T-helper 2 cell treated with Interferon-gamma antibody and Interleukin-4, amounts not matched to agents 5 μg/mL and 100 μg/mL, for 36 hours (primary cell): Measurements from ENCODE around the gene CD24.
"Not testable (repeated sequence)": the region's sequence is repeated elsewhere in the genome, so short reads cannot be mapped to it uniquely, and the experiment has no call there.

Source experiments
- DNase-seq: peaks from one replicate; pipeline ENCODE4 v3.0.0; 2021; ENCODE audit warnings: low spot score
- H3K27ac Mint-ChIP-seq: one replicate; pipeline ENCODE4 v1.8.0; 2021; ENCODE audit warnings: mild to moderate bottlenecking, mixed read lengths
- H3K27me3 Mint-ChIP-seq: one replicate; pipeline ENCODE4 v1.8.0; 2021; ENCODE audit warnings: low read depth, mixed read lengths
- H3K36me3 Mint-ChIP-seq: one replicate; pipeline ENCODE4 v1.8.0; 2021; ENCODE audit warnings: low read depth, mixed read lengths
- H3K4me1 Mint-ChIP-seq: one replicate; pipeline ENCODE4 v1.8.0; 2021; ENCODE audit warnings: low read depth, mixed read lengths
- H3K4me3 Mint-ChIP-seq: one replicate; pipeline ENCODE4 v1.8.0; 2022; ENCODE audit warnings: mild to moderate bottlenecking, moderate library complexity, mixed read lengths
- H3K9me3 Mint-ChIP-seq: one replicate; pipeline ENCODE4 v1.8.0; 2021; ENCODE audit warnings: mixed read lengths

CD24 gene

DNA sequence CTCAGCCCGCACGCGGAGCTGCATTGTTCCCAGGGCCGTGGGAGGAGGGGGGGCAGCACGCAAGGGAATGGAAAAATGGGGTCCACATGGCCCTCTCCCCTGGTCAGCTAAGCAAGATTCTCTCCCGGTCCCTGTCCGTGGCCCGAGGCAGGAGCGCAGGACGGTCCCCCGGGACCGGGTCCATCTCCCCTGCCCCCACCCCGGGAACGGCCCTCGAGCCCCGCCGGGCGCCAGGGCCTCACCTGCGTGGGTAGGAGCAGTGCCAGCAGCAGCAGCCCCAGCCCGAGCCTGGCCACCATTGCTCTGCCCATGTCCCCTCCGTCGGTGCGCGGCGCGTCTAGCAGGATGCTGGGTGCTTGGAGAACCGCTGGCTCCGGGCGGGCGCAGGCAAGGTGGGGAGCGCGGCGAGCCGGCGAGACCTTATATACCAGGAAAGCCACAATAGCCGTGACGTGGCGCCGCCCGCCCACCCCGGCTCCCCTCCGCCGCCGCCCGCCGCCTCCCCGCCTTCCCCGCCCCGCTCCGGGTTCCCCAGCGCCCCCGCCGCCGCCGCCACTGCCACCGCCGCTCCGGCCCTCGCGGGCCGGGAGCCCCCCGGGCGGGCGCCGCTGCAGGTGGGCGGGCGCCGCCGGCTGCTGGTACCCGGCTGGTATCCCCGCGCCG lies at the start of gene CD24:
TSS of gene CD24 (minus strand) at position 394 of the 663 bp plus-strand sequence. CDS start at position 311, 83 bp downstream.
- peak; percentile 19 for DNase-seq
- Mint-ChIP-seq H3K27me3 (peaks cover 66% of the 10 kb centered on the region), H3K27ac (no peak within 1 kb of the TSS), H3K36me3 (no peaks in the 10 kb centered on the region), H3K4me3 (peak within 1 kb of the TSS; percentile 72), H3K9me3 (no peaks in the 10 kb centered on the region), H3K4me1 (peaks cover 10% of the 10 kb centered on the region)

- no peak for DNase-seq
- Mint-ChIP-seq H3K9me3 (no peaks in the 10 kb centered on the region), H3K4me3 (no peak overlapping the region), H3K36me3 (no peaks in the 10 kb centered on the region), H3K4me1 (peaks cover 4% of the 10 kb centered on the region), H3K27ac (no peak overlapping the region), H3K27me3 (peaks cover 4% of the 10 kb centered on the region)
These were observed 47.1 kb upstream of the CD24 start for GRCh38 chr6:107021446-107022185.

DNA sequence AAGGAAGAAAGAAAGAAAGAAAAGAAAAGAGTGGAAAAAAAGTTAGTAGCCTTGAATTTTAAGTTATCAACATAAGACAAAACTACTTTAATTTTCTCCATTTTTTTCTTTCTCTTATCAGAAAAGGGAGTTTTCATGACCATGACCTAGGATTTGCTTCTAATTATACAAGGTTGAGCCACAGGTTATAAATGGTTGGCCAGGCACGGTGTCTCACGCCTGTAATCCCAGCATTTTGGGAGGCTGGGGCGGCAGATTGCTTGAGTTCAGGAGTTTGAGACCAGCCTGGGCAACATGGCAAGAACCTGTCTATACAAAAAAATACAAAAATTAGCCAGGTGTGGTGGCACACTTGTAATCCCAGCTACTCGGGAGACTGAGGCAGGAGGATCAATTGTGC lies 45.7 kb upstream of the CD24 start:
- no peak for DNase-seq
- H3K4me1 Mint-ChIP-seq, result peaks cover 4% of the 10 kb centered on the region
- H3K27me3 Mint-ChIP-seq, result peaks cover 7% of the 10 kb centered on the region
- no peak overlapping the region for H3K4me3 Mint-ChIP-seq
- no peaks in the 10 kb centered on the region for H3K9me3 Mint-ChIP-seq
- no peaks in the 10 kb centered on the region for H3K36me3 Mint-ChIP-seq
- no peak overlapping the region for H3K27ac Mint-ChIP-seq

GRCh38 chr6:107019628-107020027 lies 45.1 kb upstream of the CD24 start:
- not testable (repeated sequence) for H3K36me3 Mint-ChIP-seq, H3K27ac Mint-ChIP-seq

DNA sequence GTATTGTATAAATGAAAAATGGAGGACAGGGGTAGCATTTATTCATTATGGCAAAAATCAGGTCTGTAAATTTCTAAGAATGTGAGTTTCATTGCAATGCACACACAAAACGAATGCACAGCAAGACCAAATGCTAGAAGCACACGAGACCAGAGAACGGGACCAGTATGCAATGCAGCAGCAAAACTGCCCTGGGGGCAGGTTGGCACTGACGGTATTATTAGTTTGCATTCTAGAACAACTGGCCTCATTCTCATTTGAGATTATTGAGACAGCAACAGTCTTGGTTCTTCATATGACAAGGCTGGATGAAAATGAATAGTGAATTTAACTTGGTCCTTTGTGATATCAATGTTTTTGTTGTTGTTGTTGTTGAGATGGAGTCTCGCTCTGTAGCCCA lies 44.5 kb upstream of the CD24 start:
- H3K27me3 Mint-ChIP-seq, result peaks cover 9% of the 10 kb centered on the region
- H3K4me3 Mint-ChIP-seq, result no peak overlapping the region
- H3K9me3 Mint-ChIP-seq, result no peaks in the 10 kb centered on the region
- H3K27ac Mint-ChIP-seq, result no peak overlapping the region
- H3K36me3 Mint-ChIP-seq, result no peaks in the 10 kb centered on the region
- DNase-seq, result no peak
- H3K4me1 Mint-ChIP-seq, result peaks cover 4% of the 10 kb centered on the region

More at GRCh38 chr6:107019628-107020027, 45.1 kb upstream of the CD24 start:
- H3K4me3 Mint-ChIP-seq, H3K4me1 Mint-ChIP-seq, H3K9me3 Mint-ChIP-seq, DNase-seq, H3K27me3 Mint-ChIP-seq: not testable (repeated sequence)

GRCh38 chr6:107009499-107009898 lies 35.0 kb upstream of the CD24 start:
- no peak overlapping the region for H3K27ac Mint-ChIP-seq
- no peaks in the 10 kb centered on the region for H3K4me1 Mint-ChIP-seq
- no peak for DNase-seq
- no peak overlapping the region for H3K4me3 Mint-ChIP-seq
- H3K36me3 Mint-ChIP-seq, result no peaks in the 10 kb centered on the region
- no peaks in the 10 kb centered on the region for H3K9me3 Mint-ChIP-seq
- peaks cover 3% of the 10 kb centered on the region for H3K27me3 Mint-ChIP-seq

DNA sequence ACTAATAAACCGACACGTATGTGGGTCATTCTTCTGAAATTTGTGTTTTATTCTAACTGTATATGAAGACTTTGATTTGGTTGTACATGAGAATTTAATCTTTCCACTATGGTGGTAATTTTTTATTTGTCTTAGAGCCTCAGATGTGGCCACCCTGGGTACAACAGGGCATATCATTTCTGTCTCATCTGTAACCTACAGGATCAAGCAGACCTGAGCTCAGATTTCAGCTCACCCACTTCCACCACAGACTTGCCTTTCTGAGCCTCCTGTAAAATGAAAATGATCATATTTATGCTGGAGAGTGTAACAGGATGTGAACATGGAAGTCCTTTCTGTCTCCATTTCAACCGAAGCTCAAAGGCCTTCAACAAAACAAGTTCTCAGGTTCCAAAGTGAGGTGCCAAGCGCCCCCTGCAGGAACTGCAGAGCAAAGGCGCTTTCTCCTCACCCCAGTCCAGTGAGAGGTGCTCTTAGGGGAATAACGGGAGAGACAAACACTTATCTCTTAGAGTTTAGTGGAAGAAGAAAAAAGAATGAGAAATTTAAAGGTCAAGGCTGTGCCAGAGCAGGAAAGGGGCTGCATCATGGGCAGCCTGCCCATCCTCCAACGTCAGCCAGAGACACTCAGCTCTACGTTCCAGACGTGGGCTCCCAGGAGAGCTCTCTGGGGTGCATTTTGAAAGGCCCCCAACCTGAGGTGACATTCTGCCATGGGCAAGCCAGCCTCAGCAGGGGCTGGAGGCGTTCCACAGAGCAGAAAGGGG lies 23.0 kb upstream of the CD24 start:
- no peak overlapping the region for H3K4me3 Mint-ChIP-seq
- no peak overlapping the region for H3K27ac Mint-ChIP-seq
- H3K36me3 Mint-ChIP-seq, result no peaks in the 10 kb centered on the region
- H3K27me3 Mint-ChIP-seq, result peaks cover 5% of the 10 kb centered on the region
- H3K9me3 Mint-ChIP-seq, result no peaks in the 10 kb centered on the region
- DNase-seq, result peak; percentile 48
- H3K4me1 Mint-ChIP-seq, result peaks cover 4% of the 10 kb centered on the region

- Mint-ChIP-seq H3K4me1 (peaks cover 4% of the 10 kb centered on the region), H3K27ac (no peak overlapping the region), H3K36me3 (no peaks in the 10 kb centered on the region), H3K4me3 (no peak overlapping the region), H3K27me3 (peaks cover 5% of the 10 kb centered on the region), H3K9me3 (no peaks in the 10 kb centered on the region)
- DNase-seq, result no peak
These were observed 21.1 kb upstream of the CD24 start for GRCh38 chr6:106995640-106996039.

DNA sequence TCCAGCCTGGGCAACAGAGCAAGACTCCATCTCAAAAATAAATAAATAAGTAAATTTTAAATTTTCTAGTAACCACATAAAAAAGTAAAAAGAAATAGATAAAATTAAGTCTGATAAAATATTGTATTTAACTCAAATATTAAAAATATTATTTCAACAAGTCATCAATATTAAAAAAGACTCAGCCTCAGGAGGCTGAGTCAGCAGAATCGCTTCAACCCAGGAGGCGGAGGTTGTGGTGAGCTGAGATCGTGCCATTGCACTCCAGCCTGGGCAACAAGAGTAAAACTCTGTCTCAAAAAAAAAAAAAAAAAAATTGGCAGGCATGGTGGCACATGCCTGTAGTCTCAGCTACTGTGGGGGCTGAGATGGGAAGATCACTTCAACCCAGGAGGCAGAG lies 15.2 kb upstream of the CD24 start:
- not testable (repeated sequence) for H3K36me3 Mint-ChIP-seq, H3K4me1 Mint-ChIP-seq, H3K9me3 Mint-ChIP-seq, DNase-seq, H3K4me3 Mint-ChIP-seq, H3K27ac Mint-ChIP-seq
- peaks cover 11% of the 10 kb centered on the region for H3K27me3 Mint-ChIP-seq

DNA sequence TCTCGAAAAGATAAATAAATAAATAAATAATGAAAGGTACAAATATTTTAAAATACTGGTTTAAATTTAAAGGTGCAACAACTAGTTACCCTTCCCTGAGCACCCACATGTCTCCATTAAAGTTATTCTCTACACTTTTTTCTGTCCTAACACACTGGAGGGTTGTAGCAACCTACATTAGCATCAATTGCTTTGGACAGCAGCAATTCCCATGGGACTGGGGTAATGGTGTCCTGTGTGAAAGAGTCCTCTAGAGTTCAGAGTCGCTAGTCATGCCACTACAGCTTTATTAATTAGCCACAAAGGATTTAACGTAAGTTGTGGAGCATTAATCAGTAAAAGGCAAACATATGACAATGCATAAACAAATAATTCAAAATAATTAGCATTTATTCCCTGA lies 14.1 kb upstream of the CD24 start:
- Mint-ChIP-seq H3K4me3 (no peak overlapping the region), H3K27ac (no peak overlapping the region), H3K9me3 (no peaks in the 10 kb centered on the region), H3K27me3 (peaks cover 13% of the 10 kb centered on the region), H3K4me1 (no peaks in the 10 kb centered on the region), H3K36me3 (no peaks in the 10 kb centered on the region)
- DNase-seq, result no peak

DNA sequence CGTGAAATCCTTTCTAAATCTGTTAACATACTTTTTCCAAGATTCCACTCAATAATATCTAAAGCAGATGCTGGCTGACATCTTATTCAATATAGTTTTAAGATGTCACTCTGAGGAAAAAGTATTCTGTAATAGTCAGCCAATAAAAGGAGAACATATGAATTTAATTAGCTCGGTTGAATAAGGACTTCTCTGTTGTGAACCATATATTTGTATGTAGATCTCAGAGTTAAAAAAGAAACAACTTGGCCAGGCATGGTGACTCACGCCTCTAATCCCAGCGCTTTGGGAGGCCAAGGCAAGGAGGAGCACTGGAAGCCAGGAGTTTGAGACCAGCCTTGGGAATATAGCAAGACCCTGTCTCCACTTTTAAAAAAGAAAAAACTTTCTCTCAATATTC lies 7.4 kb upstream of the CD24 start:
- H3K27ac Mint-ChIP-seq, result no peak overlapping the region
- peaks cover 27% of the 10 kb centered on the region for H3K27me3 Mint-ChIP-seq
- no peak overlapping the region for H3K4me3 Mint-ChIP-seq
- no peaks in the 10 kb centered on the region for H3K36me3 Mint-ChIP-seq
- no peak for DNase-seq
- H3K4me1 Mint-ChIP-seq, result peaks cover 5% of the 10 kb centered on the region
- no peaks in the 10 kb centered on the region for H3K9me3 Mint-ChIP-seq

- no peak for DNase-seq
- H3K9me3 Mint-ChIP-seq, result no peaks in the 10 kb centered on the region
- peaks cover 5% of the 10 kb centered on the region for H3K4me1 Mint-ChIP-seq
- H3K27me3 Mint-ChIP-seq, result peaks cover 37% of the 10 kb centered on the region
- H3K36me3 Mint-ChIP-seq, result no peaks in the 10 kb centered on the region
- no peak overlapping the region for H3K27ac Mint-ChIP-seq
- H3K4me3 Mint-ChIP-seq, result no peak overlapping the region
These were observed 6.4 kb upstream of the CD24 start for GRCh38 chr6:106980926-106981325.

- DNase-seq, result peak; percentile 72
- Mint-ChIP-seq H3K4me3 (no peak overlapping the region), H3K27me3 (peaks cover 38% of the 10 kb centered on the region), H3K36me3 (no peaks in the 10 kb centered on the region), H3K27ac (no peak overlapping the region), H3K9me3 (no peaks in the 10 kb centered on the region), H3K4me1 (peaks cover 5% of the 10 kb centered on the region)
These were observed 4.9 kb upstream of the CD24 start for GRCh38 chr6:106979435-106979884.

DNA sequence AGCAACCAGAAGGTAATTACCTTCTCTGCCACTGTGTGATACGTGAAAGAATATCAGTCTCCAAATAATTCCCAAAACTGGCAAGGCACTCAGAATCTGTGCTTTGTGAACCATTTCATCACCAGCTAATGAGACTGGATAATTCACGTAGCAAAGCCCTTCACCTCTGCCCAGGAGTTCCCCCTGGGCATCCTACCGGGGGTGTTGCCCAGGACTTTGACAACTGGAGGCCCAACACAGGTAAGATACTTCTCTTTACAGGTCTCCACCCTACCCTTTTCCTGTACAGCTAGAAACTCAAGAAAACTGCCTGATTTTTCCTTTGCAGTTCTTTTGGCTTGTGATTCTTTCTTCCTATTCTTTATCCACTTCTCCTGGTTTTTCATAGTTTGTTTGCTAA lies 2.7 kb upstream of the CD24 start:
- peaks cover 12% of the 10 kb centered on the region for H3K4me1 Mint-ChIP-seq
- no peak overlapping the region for H3K27ac Mint-ChIP-seq
- H3K27me3 Mint-ChIP-seq, result peaks cover 56% of the 10 kb centered on the region
- no peak for DNase-seq
- H3K36me3 Mint-ChIP-seq, result no peaks in the 10 kb centered on the region
- no peaks in the 10 kb centered on the region for H3K9me3 Mint-ChIP-seq
- H3K4me3 Mint-ChIP-seq, result no peak overlapping the region
